Right forelimb (tissue), 1 donor: Measurements from ENCODE around the gene EQTN.
"Not testable (repeated sequence)": the region's sequence is repeated elsewhere in the genome, so short reads cannot be mapped to it uniquely, and the experiment has no call there.

Source experiments
- DNase-seq: peaks from one replicate; pipeline ENCODE4 v3.0.0-alpha.2; 2018

The EQTN gene

DNA sequence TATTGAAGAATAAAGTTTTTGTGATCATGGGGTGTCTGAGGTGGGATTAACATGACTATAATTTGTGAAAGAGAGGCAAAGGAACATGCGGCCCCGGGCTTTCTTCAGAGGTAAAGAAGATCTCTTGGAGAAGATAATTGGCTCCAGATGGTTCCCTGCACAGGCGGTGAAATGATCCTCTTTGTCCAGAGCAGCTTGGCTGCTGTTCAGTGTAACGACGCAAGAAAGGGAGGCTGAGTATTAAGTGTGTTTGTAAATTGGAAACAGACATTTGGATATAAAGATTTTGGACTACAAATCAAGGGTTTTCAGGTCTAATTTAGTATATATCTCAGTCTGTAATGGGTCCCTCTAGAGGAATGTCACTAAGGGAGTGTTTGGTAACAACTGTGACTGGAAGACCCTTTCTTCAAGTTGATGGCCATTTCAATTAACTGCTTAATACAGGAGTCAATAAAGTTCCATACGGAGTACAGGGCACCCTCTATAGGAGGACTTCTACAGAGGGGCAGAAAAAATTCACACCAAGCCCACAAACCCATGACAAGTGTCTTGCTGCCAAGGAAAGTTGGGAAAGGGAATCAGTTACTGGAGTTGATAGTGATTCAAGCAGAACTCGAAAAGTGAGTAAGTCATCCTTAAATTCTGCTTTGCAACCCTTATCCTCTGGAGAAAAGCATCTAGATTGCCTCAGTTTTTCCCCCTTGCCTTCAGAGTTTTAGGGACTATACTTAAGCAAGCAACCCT, 4.1 kb downstream of the EQTN start:
- DNase-seq = peak; percentile 59

DNA sequence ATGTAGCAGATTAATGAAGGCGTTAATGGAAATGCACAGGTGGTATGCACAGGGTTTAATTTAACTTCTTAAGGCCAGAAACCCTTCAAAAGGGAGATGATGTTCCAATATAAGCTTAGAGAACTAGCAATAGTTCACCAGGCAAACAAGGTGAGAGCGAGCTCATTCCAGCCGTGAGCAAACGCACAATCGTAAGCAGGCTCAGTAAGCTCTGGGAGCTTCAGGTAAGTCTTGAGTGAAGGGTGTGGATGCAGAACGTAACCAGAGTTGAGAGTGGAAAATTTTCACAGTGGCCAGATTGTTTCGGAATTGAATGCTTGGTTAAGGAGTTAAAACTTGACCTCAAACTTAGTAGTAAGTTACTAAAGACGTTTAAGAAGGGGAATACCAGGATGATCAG, 5.7 kb downstream of the EQTN start:
- DNase-seq = no peak

DNA sequence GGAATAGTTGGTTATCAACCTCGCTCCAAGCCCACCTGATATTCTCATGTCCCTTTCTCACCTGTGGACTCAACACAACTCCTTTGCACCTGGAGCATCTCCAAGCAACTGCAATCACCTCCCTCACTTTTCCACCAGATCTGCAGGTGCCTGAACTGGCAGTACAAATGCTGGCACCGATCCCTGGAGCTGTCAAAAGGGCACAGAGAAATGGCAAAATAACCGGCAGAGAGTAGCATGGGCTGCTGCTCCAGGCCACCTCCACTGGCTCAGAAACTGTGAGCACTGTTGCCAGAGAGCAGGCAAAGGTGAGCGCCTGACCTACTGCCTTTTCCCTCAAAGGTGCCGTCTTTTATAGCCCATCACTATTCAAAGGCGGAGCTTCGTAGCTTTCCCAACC, 14.7 kb downstream of the EQTN start:
- no peak for DNase-seq

DNA sequence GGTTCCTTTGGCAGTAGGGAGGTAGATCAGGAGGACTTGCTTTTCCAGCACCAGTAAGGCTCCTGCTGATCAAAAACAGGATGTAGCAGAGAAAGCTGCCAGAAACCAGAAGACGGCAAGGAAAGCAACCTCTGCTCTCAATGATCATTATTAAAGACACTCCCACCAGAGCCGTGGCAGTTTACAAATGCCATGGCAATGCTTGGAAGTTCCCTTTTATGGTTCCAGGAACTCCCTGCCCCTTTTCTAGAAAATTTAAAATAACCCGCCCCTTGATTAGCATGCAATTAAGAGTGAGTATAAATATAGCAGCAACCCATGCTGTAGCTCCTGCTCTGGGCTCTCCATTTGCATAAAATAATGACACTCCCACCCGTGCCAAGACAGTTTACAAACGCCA, 16.1 kb downstream of the EQTN start:
- no peak for DNase-seq

DNA sequence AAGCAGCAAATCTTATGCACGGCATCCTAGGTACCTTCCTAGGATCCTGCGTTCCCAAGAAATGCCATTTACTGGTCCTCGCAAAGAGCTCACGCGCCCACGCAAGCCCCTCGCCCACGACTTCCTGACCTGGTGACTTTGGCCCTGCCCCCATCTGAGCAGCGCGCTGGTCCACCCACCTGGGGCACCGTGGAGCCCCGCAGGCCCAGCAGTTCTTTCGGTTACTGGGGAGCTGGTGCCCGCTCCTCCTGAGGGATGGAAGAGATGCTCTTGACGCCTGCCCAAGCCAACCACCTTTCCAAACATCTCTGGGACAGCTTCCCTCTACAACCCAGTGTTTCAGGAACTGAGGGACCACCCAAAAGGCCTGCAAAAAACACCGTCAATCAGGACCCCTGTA, 16.7 kb downstream of the EQTN start:
- DNase-seq = no peak

DNA sequence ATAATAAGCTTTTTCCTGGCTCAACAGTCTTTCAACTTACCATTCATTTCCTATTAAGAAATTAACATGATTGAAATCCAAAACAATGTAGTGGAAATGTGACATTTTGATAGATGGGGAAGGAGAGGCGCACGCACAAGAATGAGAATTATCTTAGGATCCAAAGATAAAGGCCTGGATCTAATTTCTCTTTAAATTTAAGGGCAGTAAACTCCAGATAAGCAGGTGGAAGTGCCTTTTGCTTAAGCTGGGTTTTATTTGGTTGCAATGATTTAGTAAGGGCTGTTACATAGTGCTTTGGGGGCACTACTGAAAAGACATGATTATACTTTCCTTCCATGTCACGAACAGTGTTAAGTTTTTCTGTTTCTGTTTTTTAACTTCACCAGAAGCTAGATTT, 17.3 kb downstream of the EQTN start:
- no peak for DNase-seq

DNA sequence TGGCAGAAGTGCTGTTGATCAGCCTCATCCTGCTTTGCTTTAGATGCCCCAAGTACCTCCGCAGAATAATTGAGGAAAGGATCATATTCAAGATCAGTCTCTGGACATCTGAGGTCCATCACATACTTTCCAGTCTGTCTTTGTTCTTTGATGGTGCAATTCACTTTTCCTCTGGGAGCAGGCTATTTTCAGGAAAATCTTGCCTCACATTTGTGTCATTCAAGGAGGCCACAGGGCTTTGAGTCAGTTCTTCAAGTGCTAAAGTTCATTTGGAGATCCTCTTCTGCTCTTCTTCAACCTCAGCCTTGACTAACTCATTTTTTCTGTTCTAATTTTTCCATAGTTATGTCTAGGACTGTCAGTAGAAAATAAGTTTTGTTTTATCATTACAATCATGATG, 18.6 kb downstream of the EQTN start:
- DNase-seq = no peak

DNA sequence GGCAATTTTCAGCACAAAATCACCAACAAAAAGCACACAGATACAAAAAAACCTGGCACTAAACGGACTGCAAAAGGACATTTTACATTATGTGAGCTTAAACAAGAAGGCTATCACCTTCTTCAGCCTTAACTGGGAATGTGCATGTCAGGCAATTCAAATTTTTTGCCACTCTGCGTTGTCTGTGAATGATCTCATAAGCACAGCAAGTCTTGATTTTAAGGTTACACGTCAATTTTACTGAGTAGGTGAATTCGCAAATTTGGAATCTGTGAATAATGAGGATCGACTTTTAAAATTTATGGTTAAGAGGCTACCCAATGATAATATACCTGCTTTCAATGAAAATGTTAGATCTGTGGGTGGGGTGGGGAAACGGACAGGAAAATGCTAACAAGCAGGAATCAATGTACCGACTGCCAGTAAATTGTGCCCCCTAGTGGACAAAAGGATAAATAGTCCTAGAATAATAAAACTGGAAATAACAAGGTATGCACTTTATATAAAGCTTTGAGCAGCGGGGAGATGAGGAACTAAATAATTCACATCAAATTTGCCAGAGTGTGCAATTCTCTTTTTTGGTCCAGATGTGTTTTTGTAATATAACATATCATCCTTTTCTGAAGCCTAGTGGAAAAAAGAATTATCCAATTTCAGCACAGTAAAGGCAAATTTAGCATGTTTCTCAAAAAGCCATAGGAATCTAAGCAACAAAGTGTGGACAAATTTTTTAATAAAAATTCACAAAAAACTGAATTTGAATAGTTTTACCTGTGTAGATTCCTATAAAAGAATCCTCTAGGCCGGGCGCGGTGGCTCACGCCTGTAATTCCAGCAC, 20.5 kb downstream of the EQTN start:
- DNase-seq = no peak

DNA sequence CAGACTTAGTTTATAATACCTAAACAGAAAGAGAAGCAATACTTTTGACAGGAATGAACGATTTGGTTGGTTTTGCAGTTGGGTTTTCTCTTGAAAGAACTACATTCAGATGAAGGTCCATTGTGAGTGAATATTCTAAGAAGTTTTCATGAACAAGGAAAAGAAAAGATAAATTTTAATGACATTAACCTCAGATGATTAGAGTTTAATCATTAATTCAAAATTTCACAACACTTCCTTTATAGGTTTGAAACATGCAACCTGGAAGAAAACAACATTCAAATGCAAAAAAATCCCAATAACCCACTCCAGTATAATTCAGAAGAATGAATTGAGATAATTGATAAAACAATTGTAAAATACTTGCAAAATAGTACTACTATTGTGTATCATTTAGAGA, 23.8 kb downstream of the EQTN start:
- no peak for DNase-seq

DNA sequence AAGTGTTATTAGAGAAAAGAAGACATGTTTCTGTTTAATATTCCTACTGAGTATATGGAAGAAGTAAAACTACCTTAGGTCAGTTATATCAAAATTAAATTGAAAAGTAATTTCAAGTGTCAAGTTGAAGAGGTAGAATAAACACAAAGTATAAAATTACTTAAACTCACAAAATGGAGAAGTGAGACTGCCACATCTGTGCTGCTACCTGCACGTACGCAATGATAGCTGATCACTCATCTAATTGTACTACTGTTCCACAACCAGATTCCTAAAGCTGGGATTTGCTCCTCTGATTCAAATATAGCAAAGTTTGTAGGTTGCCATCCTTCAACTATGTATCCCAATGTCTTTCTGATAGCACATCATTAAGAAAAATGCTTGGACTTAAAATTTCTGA, 24.8 kb downstream of the EQTN start:
- no peak for DNase-seq

DNA sequence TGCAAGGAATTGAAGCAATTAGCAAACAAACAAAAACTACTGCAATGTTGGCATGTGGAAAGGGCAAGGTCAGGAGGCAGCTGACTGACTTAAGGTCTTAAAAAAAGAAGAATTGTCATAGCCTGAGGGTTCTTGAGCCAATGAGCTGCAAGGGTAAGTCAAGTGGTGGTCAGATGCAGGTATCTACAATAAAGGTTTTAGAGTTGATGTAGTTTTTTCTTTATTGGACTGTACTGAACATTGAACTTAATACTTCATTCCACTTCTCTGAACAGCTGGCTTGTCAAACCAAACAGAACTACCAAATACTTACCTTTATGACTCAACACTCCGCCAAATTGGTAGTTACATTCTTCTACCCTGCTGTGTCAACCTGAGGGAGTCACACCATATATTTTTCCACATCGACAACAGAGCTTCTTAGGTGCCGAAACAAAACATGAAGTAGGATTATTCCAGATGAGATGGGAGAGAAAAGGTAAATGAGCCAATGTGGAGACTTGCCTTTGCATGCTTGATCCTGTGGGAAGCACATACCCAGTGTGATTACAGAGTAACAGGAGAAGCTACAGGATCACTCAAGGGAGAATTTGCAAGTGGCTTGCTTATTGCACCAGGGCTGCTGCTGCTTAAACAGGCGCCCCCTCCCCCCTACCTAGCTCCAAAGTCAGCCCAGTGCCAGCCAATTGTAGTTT, 35.3 kb downstream of the EQTN start:
- DNase-seq = no peak

DNA sequence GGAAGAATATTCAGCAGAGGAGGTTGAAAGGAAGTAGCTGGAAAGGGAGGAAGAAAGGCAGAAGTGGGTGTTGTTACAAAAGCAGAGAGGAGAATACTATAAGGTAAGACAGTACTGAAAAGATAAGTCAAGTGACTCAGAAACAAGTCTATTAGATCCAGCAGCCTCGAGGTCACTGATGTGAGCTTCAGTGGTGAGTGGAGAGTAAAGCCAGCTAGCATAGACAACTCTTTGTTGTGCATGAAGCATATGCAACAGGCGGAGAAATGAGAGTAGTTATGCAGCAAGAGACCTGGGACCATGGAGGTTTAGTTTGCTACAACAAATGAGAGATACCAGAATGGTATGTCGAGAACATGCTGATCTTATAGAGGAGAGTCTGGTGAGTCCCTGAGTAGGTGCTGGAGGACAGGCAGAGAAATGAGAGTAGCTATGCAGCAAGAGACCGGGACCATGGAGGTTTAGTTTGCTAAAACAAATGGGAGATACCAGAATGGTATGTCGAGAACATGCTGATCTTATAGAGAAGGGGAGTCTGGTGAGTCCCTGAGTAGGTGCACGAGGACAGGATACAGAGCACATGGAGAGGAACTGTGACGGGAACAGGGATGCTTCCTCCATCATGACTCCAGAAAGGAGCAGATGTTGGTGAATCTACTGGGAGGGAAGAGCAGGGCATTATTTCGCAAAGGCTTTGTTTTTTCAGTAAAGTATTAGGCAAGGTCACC, 36.0 kb downstream of the EQTN start:
- no peak for DNase-seq

DNA sequence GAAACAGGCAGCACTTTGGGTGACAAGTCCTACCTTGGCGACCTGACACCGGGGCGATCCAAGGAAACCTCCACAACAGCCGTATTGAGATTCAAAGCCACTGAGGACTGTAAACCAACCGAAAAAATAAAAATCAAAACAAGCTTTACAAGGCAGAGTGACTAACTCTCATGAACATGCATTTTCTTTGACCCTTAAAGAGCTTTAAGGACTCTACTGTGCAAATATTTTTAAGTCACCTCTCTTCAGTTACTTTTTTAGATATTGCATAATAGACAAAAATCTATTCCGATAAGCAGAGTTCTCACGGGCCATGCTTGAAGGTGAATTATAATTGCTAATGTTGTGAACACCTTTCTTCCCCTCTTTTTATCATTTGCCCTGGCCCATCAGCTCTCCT, 38.3 kb downstream of the EQTN start:
- no peak for DNase-seq

DNA sequence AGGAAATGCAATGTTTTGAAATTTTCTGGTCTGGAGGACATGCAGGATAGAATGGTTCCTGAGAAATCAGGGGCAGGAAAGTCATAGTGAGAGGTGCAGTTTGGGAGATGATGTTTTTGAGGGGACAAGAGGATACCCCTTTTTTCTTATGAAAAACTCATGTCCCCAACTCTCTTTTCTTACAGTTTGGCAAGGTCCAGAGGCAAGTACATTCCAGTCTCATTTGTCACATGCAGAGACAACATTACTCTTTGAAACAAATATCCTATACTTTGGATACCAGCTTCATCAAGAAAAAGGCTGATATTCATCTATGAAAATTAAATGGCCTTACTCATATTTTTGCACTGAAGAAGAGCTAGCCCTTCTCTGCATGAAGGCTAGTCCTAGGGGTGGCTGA, 48.2 kb downstream of the EQTN start:
- DNase-seq = no peak

DNA sequence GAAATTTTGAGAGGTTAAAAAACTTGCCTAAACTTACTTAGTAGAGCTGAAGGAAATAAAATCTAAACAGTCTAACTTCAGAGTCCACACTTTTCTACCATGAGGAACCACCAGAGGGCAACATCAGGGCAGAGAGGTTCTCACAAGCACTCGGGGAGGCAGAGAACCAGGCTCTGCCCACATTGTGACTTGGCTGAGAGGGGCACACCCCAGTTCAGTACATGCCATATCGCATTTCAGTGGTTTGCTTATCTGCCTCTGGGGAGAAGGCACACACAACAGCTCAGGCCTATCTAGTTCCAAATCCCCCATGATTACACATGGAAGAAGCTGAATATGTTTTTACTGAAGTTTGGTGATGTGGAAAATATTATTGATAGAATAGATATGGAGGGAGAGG, 49.2 kb downstream of the EQTN start:
- no peak for DNase-seq

DNA sequence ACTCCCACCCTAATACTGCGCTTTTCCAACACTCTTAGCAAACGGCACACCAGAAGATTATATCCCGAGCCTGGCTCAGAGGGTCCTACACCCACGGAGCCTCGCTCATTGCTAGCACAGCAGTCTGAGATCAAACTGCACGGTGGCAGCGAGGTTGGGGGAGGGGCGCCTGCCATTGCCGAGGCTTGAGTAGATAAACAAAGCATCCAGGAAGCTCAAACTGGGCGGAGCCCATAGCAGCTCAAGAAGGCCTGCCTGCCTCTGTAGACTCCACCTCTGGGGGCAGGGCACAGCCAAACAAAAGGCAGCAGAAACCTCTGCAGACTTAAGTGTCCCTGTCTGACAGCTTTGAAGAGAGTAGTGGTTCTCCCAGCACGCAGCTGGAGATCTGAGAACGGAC, 57.3 kb downstream of the EQTN start:
- not testable (repeated sequence) for DNase-seq
